ENCODE data around the gene STOML1.

- TF ChIP-seq CTCF (conservative IDR thresholded peaks at IDR 0.05; ENCODE audit: low read length), result no peak
- no peak for TF ChIP-seq EZH2phosphoT487 (IDR thresholded peaks at IDR 0.05; ENCODE audit: borderline replicate concordance)
Measured at GRCh38 chr15:74022706-74023470, 30.8 kb upstream of the STOML1 start.
